Mammary epithelial cell (primary cell): ENCODE results near the gene AGPAT4.

ENCODE experiments used
- EZH2 ChIP-seq: IDR thresholded peaks from 2 replicates; pipeline ENCODE4 v1.6.1; 2012; ENCODE audit warnings: low read length, inconsistent platforms, borderline replicate concordance
- TF ChIP-seq, protein P1 (sequence below), 2 donors: IDR thresholded peaks in 1 of 2; conservative IDR thresholded peaks in 1 of 2; 2 replicates each; pipeline ENCODE4 v1.5.1; 2011 to 2012; ENCODE audit warnings: inconsistent platforms in 2 of 2, low read length in 2 of 2, mild to moderate bottlenecking in 2 of 2, control low read depth in 1 of 2, low read depth in 1 of 2; ENCODE audit not compliant: insufficient read depth in 1 of 2; ENCODE audit errors: extremely low read depth in 1 of 2

DNA sequence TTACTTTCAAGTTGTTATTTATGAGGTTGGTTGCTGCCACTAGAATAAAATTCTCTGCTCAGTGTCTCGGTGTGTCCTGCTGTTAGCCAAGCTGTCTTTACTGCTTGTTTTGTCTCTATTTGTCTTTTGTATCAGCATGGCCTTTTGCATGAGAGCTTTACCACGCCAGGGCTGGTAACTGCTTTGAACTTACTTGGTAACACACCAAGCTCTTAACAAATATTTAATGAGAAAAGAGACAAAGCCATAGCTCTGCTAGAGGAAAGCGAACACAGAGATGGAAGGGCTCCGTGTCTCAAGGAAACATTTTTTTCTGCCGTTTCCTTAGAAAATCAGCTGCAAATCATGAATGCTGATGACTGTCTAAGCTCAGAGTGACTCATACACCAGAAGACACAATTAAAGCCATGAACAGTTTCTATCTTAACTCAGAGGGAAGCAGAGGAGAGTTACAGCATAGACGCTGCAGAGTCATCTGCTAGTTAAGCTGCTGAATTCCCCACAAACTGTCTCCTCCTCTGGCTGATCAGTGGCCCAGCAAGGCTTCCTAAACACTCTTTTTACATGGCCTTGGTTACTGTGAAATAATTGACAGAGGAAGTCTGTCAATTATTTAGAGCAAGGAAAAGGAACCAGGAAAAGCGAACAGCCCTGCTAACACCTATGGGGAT is 44.8 kb downstream of the AGPAT4 start:
- TF ChIP-seq, protein P1, sequence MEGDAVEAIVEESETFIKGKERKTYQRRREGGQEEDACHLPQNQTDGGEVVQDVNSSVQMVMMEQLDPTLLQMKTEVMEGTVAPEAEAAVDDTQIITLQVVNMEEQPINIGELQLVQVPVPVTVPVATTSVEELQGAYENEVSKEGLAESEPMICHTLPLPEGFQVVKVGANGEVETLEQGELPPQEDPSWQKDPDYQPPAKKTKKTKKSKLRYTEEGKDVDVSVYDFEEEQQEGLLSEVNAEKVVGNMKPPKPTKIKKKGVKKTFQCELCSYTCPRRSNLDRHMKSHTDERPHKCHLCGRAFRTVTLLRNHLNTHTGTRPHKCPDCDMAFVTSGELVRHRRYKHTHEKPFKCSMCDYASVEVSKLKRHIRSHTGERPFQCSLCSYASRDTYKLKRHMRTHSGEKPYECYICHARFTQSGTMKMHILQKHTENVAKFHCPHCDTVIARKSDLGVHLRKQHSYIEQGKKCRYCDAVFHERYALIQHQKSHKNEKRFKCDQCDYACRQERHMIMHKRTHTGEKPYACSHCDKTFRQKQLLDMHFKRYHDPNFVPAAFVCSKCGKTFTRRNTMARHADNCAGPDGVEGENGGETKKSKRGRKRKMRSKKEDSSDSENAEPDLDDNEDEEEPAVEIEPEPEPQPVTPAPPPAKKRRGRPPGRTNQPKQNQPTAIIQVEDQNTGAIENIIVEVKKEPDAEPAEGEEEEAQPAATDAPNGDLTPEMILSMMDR (conservative IDR thresholded peaks at IDR 0.05 in 1 of 2, IDR thresholded peaks at IDR 0.05 in 1 of 2; ENCODE audit: extremely low read depth in 1 of 2, insufficient read depth in 1 of 2, low read depth in 1 of 2, low read length in 2 of 2): no peak
- TF ChIP-seq EZH2: no peak
